Measurements from ENCODE around the gene SCN4B.

SCN4B gene

GRCh38 chr11:118117790-118118601, 34.6 kb downstream of the SCN4B start:
- Mint-ChIP-seq H3K4me3 (no peak overlapping the region), H3K27me3 (ENCODE audit: low read depth, poor library complexity) (peaks cover 26% of the 10 kb centered on the region), H3K36me3 (ENCODE audit: low read depth) (peaks cover 8% of the 10 kb centered on the region), H3K9me3 (peaks cover 16% of the 10 kb centered on the region), H3K4me1 (peaks cover 18% of the 10 kb centered on the region), H3K27ac (peak overlapping the region; percentile 18)
- no peak for TF ChIP-seq CTCF (IDR thresholded peaks at IDR 0.05)
- DNase-seq = no peak

GRCh38 chr11:118115048-118115447, 37.6 kb downstream of the SCN4B start:
- Mint-ChIP-seq H3K27ac (no peak overlapping the region), H3K36me3 (ENCODE audit: low read depth) (no peaks in the 10 kb centered on the region), H3K27me3 (ENCODE audit: low read depth, poor library complexity) (peaks cover 30% of the 10 kb centered on the region), H3K4me3 (no peak overlapping the region), H3K9me3 (peaks cover 7% of the 10 kb centered on the region), H3K4me1 (peaks cover 28% of the 10 kb centered on the region)
- no peak for DNase-seq
- TF ChIP-seq CTCF (IDR thresholded peaks at IDR 0.05) = no peak

GRCh38 chr11:118114266-118114665, 38.4 kb downstream of the SCN4B start:
- peaks cover 28% of the 10 kb centered on the region for H3K4me1 Mint-ChIP-seq
- no peak for TF ChIP-seq CTCF (IDR thresholded peaks at IDR 0.05)
- peaks cover 7% of the 10 kb centered on the region for H3K9me3 Mint-ChIP-seq
- no peaks in the 10 kb centered on the region for H3K36me3 Mint-ChIP-seq (ENCODE audit: low read depth)
- no peak overlapping the region for H3K27ac Mint-ChIP-seq
- H3K27me3 Mint-ChIP-seq (ENCODE audit: low read depth, poor library complexity) = peaks cover 36% of the 10 kb centered on the region
- no peak for DNase-seq
- H3K4me3 Mint-ChIP-seq = no peak overlapping the region

GRCh38 chr11:118112711-118113430, 39.8 kb downstream of the SCN4B start:
- Mint-ChIP-seq H3K36me3 (ENCODE audit: low read depth) (no peaks in the 10 kb centered on the region), H3K9me3 (peaks cover 4% of the 10 kb centered on the region), H3K27me3 (ENCODE audit: low read depth, poor library complexity) (peaks cover 25% of the 10 kb centered on the region), H3K4me1 (peaks cover 21% of the 10 kb centered on the region), H3K4me3 (no peak overlapping the region), H3K27ac (no peak overlapping the region)
- DNase-seq = no peak
- no peak for TF ChIP-seq CTCF (IDR thresholded peaks at IDR 0.05)

- Mint-ChIP-seq H3K4me3 (no peak overlapping the region), H3K4me1 (peaks cover 14% of the 10 kb centered on the region), H3K27ac (no peak overlapping the region), H3K9me3 (peaks cover 4% of the 10 kb centered on the region), H3K36me3 (ENCODE audit: low read depth) (no peaks in the 10 kb centered on the region), H3K27me3 (ENCODE audit: low read depth, poor library complexity) (peaks cover 21% of the 10 kb centered on the region)
- TF ChIP-seq CTCF (IDR thresholded peaks at IDR 0.05) = no peak
- no peak for DNase-seq
Observed at GRCh38 chr11:118111744-118112035, 40.9 kb downstream of the SCN4B start.
